Hepatocyte (in vitro differentiated cells): ENCODE results near the gene UQCC2.

Experiments
- EZH2phosphoT487 ChIP-seq: fragments of 200-600 bp; sonication (generic); IDR thresholded peaks from one replicate; pipeline ENCODE4 v1.6.1; 2018; ENCODE audit warnings: antibody characterized with exemption, mild to moderate bottlenecking, low read depth, moderate library complexity; ENCODE audit not compliant: unreplicated experiment, severe bottlenecking
- TF ChIP-seq, protein P1 (sequence below): fragments of 200-600 bp; sonication (generic); IDR thresholded peaks from 2 replicates; pipeline ENCODE4 v1.5.1; 2016; ENCODE audit warnings: antibody characterized with exemption, mild to moderate bottlenecking; ENCODE audit not compliant: poor library complexity

GRCh38 chr6:33705268-33705885, 6.1 kb downstream of the UQCC2 start:
- TF ChIP-seq EZH2phosphoT487, result no peak
- TF ChIP-seq, protein P1, sequence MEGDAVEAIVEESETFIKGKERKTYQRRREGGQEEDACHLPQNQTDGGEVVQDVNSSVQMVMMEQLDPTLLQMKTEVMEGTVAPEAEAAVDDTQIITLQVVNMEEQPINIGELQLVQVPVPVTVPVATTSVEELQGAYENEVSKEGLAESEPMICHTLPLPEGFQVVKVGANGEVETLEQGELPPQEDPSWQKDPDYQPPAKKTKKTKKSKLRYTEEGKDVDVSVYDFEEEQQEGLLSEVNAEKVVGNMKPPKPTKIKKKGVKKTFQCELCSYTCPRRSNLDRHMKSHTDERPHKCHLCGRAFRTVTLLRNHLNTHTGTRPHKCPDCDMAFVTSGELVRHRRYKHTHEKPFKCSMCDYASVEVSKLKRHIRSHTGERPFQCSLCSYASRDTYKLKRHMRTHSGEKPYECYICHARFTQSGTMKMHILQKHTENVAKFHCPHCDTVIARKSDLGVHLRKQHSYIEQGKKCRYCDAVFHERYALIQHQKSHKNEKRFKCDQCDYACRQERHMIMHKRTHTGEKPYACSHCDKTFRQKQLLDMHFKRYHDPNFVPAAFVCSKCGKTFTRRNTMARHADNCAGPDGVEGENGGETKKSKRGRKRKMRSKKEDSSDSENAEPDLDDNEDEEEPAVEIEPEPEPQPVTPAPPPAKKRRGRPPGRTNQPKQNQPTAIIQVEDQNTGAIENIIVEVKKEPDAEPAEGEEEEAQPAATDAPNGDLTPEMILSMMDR, result no peak
